Activated CD8-positive, alpha-beta T cell treated with anti-CD3 and anti-CD28 coated beads for 36 hours (primary cell): ENCODE measurements around the gene TBKBP1. TPM values are rescaled to one million over a fixed set of nuclear protein-coding genes. Genes with fewer than 3 reads are reported as not detected.

Experiments
- ATAC-seq: fragments of 200-7000 bp; cut with Tn5 transposase; one replicate; pipeline ENCODE4 v1.10.0; 2021; ENCODE audit warnings: mild to moderate bottlenecking, moderate library complexity
- CTCF ChIA-PET: fragments of 350-600 bp; sonication (Branson Sonifier 250); formaldehyde crosslinking; loops from one replicate; lab custom pipeline; 2021; ENCODE audit warnings: antibody characterized with exemption; lab: Charles Lee
- POLR2A ChIA-PET: fragments of 350-600 bp; sonication (Branson Sonifier 250); formaldehyde crosslinking; loops from one replicate; lab custom pipeline; 2021; ENCODE audit warnings: antibody characterized with exemption; lab: Charles Lee
- DNase-seq: peaks from one replicate; pipeline ENCODE4 v3.0.0-alpha.2; 2020
- H3K27ac Mint-ChIP-seq: one replicate; pipeline ENCODE4 v1.8.0; 2021; ENCODE audit warnings: mild to moderate bottlenecking, mixed read lengths
- H3K27me3 Mint-ChIP-seq: one replicate; pipeline ENCODE4 v1.8.0; 2021; ENCODE audit warnings: mixed read lengths
- H3K36me3 Mint-ChIP-seq: one replicate; pipeline ENCODE4 v1.8.0; 2021; ENCODE audit warnings: low read depth, mixed read lengths
- H3K4me1 Mint-ChIP-seq: one replicate; pipeline ENCODE4 v1.8.0; 2021; ENCODE audit warnings: low read depth, mixed read lengths
- H3K4me3 Mint-ChIP-seq: one replicate; pipeline ENCODE4 v1.8.0; 2021; ENCODE audit warnings: mild to moderate bottlenecking, moderate library complexity, mixed read lengths
- H3K9me3 Mint-ChIP-seq: one replicate; pipeline ENCODE4 v1.8.0; 2021; ENCODE audit warnings: mixed read lengths
- intact Hi-C: fragments of 100-400 bp; cut with micrococcal nuclease; formaldehyde crosslinking; loops from one replicate; pipeline ENCODE4 v1.10.0; 2022
- total RNA-seq, 2 experiments: library from RNA; stranded (reverse); gene quantifications; one replicate each; pipeline ENCODE4 v1.2.3, GENCODE V29; 2021
- TF ChIP-seq, protein P1 (sequence below): fragments of 200-600 bp; IDR thresholded peaks from one replicate; pipeline ENCODE4 v1.8.0; 2022; ENCODE audit warnings: antibody characterized with exemption, mild to moderate bottlenecking

The TBKBP1 gene
- total RNA-seq, 2 experiments from 2014 or later = 12.4 to 13.6 TPM

DNA sequence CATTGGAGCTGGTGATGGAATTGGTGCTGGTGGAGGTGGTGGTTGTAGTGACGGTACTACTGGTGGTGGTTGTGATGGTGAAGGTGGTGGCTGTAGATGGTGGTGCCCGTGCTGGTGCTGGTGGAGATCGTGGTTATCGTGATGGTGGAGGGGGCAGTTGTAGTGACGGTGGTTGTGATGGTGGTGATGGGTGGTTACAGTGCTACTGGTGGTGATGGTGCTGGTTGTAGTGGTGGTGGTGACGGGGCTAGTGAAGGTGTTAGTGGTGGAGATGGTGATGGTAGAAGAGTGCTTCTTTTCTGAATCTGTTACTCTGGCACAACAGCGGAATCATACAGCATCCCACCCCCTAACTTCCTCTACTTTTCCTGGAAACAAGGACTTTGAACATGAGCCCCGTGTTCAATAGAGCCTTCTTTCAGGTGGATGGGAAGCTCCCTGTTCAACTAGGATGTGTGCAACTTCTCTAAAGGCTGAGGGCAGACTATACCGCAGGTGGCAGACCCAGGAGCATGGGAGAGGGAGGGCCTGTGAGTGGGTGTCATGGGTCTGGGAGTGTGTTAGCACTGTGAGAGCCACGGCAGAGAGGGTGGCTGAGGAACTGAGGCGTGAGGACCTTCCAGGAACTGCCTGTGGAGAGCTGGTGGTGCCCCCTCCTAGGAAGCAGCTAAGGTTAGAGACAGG, 47.3 kb downstream of the TBKBP1 start:
- Mint-ChIP-seq H3K4me3 (peak overlapping the region; percentile 56), H3K4me1 (peaks cover 61% of the 10 kb centered on the region), H3K27me3 (no peaks in the 10 kb centered on the region), H3K36me3 (peaks cover 73% of the 10 kb centered on the region), H3K9me3 (no peaks in the 10 kb centered on the region), H3K27ac (peak overlapping the region; percentile 79)
- intact Hi-C loops = no loop called here
- TF ChIP-seq, protein P1, sequence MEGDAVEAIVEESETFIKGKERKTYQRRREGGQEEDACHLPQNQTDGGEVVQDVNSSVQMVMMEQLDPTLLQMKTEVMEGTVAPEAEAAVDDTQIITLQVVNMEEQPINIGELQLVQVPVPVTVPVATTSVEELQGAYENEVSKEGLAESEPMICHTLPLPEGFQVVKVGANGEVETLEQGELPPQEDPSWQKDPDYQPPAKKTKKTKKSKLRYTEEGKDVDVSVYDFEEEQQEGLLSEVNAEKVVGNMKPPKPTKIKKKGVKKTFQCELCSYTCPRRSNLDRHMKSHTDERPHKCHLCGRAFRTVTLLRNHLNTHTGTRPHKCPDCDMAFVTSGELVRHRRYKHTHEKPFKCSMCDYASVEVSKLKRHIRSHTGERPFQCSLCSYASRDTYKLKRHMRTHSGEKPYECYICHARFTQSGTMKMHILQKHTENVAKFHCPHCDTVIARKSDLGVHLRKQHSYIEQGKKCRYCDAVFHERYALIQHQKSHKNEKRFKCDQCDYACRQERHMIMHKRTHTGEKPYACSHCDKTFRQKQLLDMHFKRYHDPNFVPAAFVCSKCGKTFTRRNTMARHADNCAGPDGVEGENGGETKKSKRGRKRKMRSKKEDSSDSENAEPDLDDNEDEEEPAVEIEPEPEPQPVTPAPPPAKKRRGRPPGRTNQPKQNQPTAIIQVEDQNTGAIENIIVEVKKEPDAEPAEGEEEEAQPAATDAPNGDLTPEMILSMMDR = no peak
- CTCF ChIA-PET = interaction anchor here (0.9 to 18.4 kb wide), 15 partner anchors 10 to 123 kb away, joined by 3 to 424 read pairs (median 4); partner anchors contain the start of genes TBKBP1 and TBX21
- POLR2A ChIA-PET = interaction anchor here (0.7 to 27.1 kb wide), 8 partner anchors 11 to 92 kb away, joined by 3 to 493 read pairs (median 4); partner anchors contain the start of genes KPNB1, LRRC46, MRPL10 and TBKBP1
- peak; percentile 38 for DNase-seq
- peak; percentile 43 for ATAC-seq

DNA sequence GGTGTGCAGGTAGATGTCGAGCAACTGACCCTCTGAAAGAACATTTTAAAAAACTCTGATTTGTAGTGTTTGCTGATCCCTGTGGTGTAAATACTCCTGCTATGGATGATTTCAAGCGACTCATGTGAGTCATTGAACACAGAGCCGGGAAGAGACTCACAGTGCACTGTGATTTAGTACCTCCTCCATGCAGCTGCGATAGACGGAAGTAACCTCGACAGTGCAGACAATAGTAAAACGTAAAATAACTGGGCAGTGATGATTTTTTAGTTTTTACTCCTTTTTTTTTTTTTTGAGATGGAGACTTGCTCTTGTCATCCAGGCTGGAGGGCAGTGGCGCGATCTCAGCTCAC, 47.8 kb downstream of the TBKBP1 start:
- Mint-ChIP-seq H3K9me3 (no peaks in the 10 kb centered on the region), H3K27me3 (no peaks in the 10 kb centered on the region), H3K4me3 (peak overlapping the region; percentile 56), H3K27ac (peak overlapping the region; percentile 79), H3K36me3 (peaks cover 71% of the 10 kb centered on the region), H3K4me1 (peaks cover 56% of the 10 kb centered on the region)
- ChIA-PET POLR2A (interaction anchor here (0.9 to 27.1 kb wide), 5 partner anchors 11 to 63 kb away, joined by 3 to 493 read pairs (median 23); partner anchors contain the start of genes TBKBP1 and TBX21), CTCF (interaction anchor here (0.7 to 18.4 kb wide), 14 partner anchors 10 to 77 kb away, joined by 3 to 424 read pairs (median 4); partner anchors contain the start of genes TBKBP1 and TBX21)
- DNase-seq (no peak), ATAC-seq (peak; percentile 32)
- TF ChIP-seq, protein P1 = no peak
- intact Hi-C loops = loop anchor here (2.0 kb wide), 1 partner anchor 43 kb away; no protein-coding TSS in a partner anchor

GRCh38 chr17:47742319-47743181, 48.6 kb downstream of the TBKBP1 start:
- H3K4me3 Mint-ChIP-seq = peak overlapping the region; percentile 35

DNA sequence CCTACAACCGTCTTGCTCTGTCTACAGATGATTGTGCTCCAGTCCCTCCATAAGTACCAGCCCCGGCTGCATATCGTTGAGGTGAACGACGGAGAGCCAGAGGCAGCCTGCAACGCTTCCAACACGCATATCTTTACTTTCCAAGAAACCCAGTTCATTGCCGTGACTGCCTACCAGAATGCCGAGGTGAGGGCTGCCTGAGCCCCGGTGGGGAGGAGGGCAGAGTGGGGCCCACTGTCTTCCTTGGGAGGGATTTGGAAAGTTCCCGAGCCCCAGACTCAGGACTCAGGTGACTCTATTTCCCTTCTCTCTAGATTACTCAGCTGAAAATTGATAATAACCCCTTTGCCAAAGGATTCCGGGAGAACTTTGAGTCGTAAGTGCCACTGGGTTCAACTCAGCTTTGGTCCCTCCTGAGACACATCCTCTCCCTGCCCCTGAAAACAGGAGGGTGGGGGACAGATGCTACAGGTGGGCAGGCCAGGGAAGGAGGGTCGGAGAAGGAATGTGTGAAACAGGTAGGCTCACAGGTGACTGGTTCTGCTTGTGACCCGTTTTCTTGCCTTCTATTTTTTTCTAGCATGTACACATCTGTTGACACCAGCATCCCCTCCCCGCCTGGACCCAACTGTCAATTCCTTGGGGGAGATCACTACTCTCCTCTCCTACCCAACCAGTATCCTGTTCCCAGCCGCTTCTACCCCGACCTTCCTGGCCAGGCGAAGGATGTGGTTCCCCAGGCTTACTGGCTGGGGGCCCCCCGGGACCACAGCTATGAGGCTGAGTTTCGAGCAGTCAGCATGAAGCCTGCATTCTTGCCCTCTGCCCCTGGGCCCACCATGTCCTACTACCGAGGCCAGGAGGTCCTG, 50.4 kb downstream of the TBKBP1 start:
- intact Hi-C loops = no loop called here
- DNase-seq = no peak
- Mint-ChIP-seq H3K27ac (peak overlapping the region; percentile 34), H3K4me1 (peaks cover 38% of the 10 kb centered on the region), H3K36me3 (peaks cover 62% of the 10 kb centered on the region), H3K4me3 (no peak overlapping the region), H3K9me3 (no peaks in the 10 kb centered on the region), H3K27me3 (no peaks in the 10 kb centered on the region)
- POLR2A ChIA-PET = interaction anchor here (1.3 to 27.1 kb wide), 3 partner anchors 8 to 45 kb away, joined by 4 to 493 read pairs (median 5); partner anchors contain the start of genes TBKBP1 and TBX21
- ATAC-seq = no peak
- CTCF ChIA-PET = interaction anchor here (0.9 to 18.4 kb wide), 5 partner anchors 11 to 80 kb away, joined by 3 to 424 read pairs (median 3); partner anchors contain the start of genes TBKBP1 and TBX21
- TF ChIP-seq, protein P1 = no peak

More at GRCh38 chr17:47742319-47743181, 48.6 kb downstream of the TBKBP1 start:
- Mint-ChIP-seq H3K4me1 (peaks cover 48% of the 10 kb centered on the region), H3K9me3 (no peaks in the 10 kb centered on the region), H3K27me3 (no peaks in the 10 kb centered on the region), H3K27ac (peak overlapping the region; percentile 64), H3K36me3 (peaks cover 68% of the 10 kb centered on the region)
- intact Hi-C loops = loop anchor here (2.0 kb wide), 1 partner anchor 44 kb away; no protein-coding TSS in a partner anchor
- CTCF ChIA-PET = interaction anchor here (0.7 to 18.4 kb wide), 15 partner anchors 10 to 78 kb away, joined by 3 to 424 read pairs (median 4); partner anchors contain the start of genes TBKBP1 and TBX21
- TF ChIP-seq, protein P1 = peak; percentile 53
- POLR2A ChIA-PET = interaction anchor here (0.9 to 27.1 kb wide), 4 partner anchors 12 to 64 kb away, joined by 5 to 493 read pairs (median 118); partner anchors contain the start of genes TBKBP1 and TBX21
- peak; percentile 62 for DNase-seq
- peak; percentile 42 for ATAC-seq
